Peyer's patch (tissue), 4 donors: ENCODE measurements around the gene NRROS. TPM values are rescaled to one million over a fixed set of nuclear protein-coding genes. Genes with fewer than 3 reads are reported as not detected.

Experiments
- DNase-seq, 3 donors: peaks; one replicate each; pipeline ENCODE4 v3.0.0-alpha.2; 2017 to 2019
- H3K27ac ChIP-seq, 4 donors: fragments of 200-600 bp; sonication (generic); one replicate each; pipeline ENCODE4 v1.5.1; 2016 to 2019
- H3K27me3 ChIP-seq, 2 donors: fragments of 200-600 bp; sonication (generic); one replicate each; pipeline ENCODE4 v1.5.1; 2019
- H3K36me3 ChIP-seq, 3 donors: fragments of 200-600 bp; sonication (generic); one replicate each; pipeline ENCODE4 v1.5.1; 2016 to 2019
- H3K4me1 ChIP-seq, 4 donors: fragments of 200-600 bp; sonication (generic); one replicate each; pipeline ENCODE4 v1.5.1; 2016 to 2019
- H3K4me3 ChIP-seq, 4 donors: fragments of 200-600 bp; sonication (generic); 1 replicate in 3 of 4; 2 replicates in 1 of 4; pipeline ENCODE4 v1.5.1; 2016 to 2019; ENCODE audit warnings: mild to moderate bottlenecking in 1 of 4
- H3K9me3 ChIP-seq, 4 donors: fragments of 200-600 bp; sonication (generic); one replicate each; pipeline ENCODE4 v1.5.1; 2016 to 2019; ENCODE audit warnings: mild to moderate bottlenecking in 1 of 4
- CTCF ChIP-seq, 6 experiments: fragments of 450-650 bp in 4 of 6; fragments of 200-600 bp in 2 of 6; sonication (generic) in 1 of 6; IDR thresholded peaks; one replicate each; pipeline ENCODE4 v1.5.1; 2017 to 2019; ENCODE audit warnings: antibody characterized with exemption in 6 of 6, mild to moderate bottlenecking in 3 of 6, moderate library complexity in 1 of 6
- POLR2A ChIP-seq, 2 donors: fragments of 450-650 bp; IDR thresholded peaks; one replicate each; pipeline ENCODE4 v1.5.1; 2017; ENCODE audit warnings: antibody characterized with exemption in 2 of 2, mild to moderate bottlenecking in 2 of 2, moderate library complexity in 2 of 2
- total RNA-seq, 4 donors: library from RNA; depleted of rRNA; stranded (reverse); fragments of >200 nt; gene quantifications; one replicate each; pipeline ENCODE4 v1.1.0, GENCODE V29; 2016

NRROS gene
- total RNA-seq, 4 donors from 2014 or later, result 0.70 to 10.7 (median 2.8) TPM

GRCh38 chr3:196625331-196625730 lies 14.2 kb upstream of the NRROS start:
- no peaks in the 10 kb centered on the region for H3K9me3 ChIP-seq
- no peak overlapping the region for H3K4me3 ChIP-seq
- no peak for TF ChIP-seq CTCF (IDR thresholded peaks at IDR 0.05)
- TF ChIP-seq POLR2A (IDR thresholded peaks at IDR 0.05), result no peak
- H3K4me1 ChIP-seq, result peaks cover 0 to 4% (median under 1%) of the 10 kb centered on the region in 4 donors
- no peak overlapping the region for H3K27ac ChIP-seq
- H3K36me3 ChIP-seq, result no peaks in the 10 kb centered on the region
- no peaks in the 10 kb centered on the region for H3K27me3 ChIP-seq
- no peak for DNase-seq

DNA sequence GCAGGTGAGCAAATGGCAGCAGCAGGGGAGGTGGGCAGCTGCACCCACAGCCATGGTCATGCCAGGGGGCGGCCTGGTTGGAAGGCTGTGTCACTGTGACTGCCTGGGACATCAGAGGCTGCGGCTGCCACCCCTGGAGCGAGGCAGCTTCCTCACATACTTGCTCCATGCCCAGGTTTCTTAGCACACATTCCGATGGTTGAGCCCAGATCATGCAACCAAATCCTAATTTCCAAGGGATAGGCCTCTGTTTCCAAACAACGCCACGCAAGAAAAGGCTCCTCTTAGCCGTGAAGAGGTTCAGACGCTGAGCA lies 11.6 kb upstream of the NRROS start:
- Histone ChIP-seq H3K4me1 (peaks cover 0 to 6% (median 0%) of the 10 kb centered on the region in 4 donors), H3K9me3 (no peaks in the 10 kb centered on the region), H3K27me3 (no peaks in the 10 kb centered on the region), H3K4me3 (no peak overlapping the region), H3K27ac (no peak overlapping the region), H3K36me3 (no peaks in the 10 kb centered on the region)
- DNase-seq, result no peak
- no peak for TF ChIP-seq POLR2A (IDR thresholded peaks at IDR 0.05)
- no peak for TF ChIP-seq CTCF (IDR thresholded peaks at IDR 0.05)

- TF ChIP-seq CTCF (IDR thresholded peaks at IDR 0.05) (no peak), POLR2A (IDR thresholded peaks at IDR 0.05) (no peak)
- Histone ChIP-seq H3K27me3 (no peaks in the 10 kb centered on the region), H3K9me3 (no peaks in the 10 kb centered on the region), H3K36me3 (no peaks in the 10 kb centered on the region), H3K4me3 (no peak overlapping the region), H3K4me1 (peaks cover 0 to 17% (median 2%) of the 10 kb centered on the region in 4 donors), H3K27ac (no peak overlapping the region)
- DNase-seq, result no peak
These were observed 10.3 kb upstream of the NRROS start for GRCh38 chr3:196629228-196629627.

GRCh38 chr3:196631682-196632045 lies 7.8 kb upstream of the NRROS start:
- H3K36me3 ChIP-seq, result no peaks in the 10 kb centered on the region
- TF ChIP-seq POLR2A (IDR thresholded peaks at IDR 0.05) (no peak), CTCF (IDR thresholded peaks at IDR 0.05) (no peak)

DNA sequence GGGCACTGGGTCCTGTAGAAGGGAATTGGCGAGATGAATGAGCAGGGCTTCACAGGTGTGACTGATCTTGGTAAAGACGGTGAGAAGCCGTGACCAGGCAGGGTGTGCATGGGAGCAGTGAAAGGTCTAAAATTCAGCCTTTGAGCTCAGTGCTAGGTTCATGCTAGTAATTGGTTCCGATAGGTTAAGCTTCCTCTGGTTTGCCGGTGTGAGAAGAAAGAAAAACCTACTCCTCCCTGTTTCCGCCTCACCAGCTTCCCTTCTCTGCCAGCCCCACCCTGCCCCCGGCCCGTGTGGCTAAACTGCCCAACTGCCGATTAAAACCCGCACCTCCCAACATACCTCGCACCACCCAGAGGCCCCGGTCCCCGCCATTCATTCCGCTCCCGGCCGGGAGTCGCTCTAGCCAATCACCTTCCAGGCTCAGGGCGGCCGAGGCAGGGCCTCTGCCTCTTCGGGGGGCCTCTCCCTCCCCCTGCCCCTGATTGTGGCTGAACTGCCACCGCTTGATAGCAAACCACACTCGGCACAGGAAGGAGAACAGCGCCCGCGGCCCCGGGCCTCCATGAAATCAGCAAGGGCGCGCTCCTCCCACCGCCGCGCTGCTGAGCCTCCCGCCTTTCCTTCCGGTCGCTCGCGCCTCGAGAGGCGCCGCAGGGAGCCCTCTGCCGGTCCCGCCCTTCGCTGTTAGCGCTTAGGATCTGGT lies 7.3 kb upstream of the NRROS start:
- H3K4me1 ChIP-seq, result peaks cover 0 to 17% (median 2%) of the 10 kb centered on the region in 4 donors
- peak overlapping the region; percentile 84 to 93 (median 92) for H3K27ac ChIP-seq
- DNase-seq, result peak; percentile 87 to 95 (median 89)
- no peaks in the 10 kb centered on the region for H3K27me3 ChIP-seq
- H3K4me3 ChIP-seq, result peak overlapping the region; percentile 52 to 91 (median 72)
- H3K36me3 ChIP-seq, result no peaks in the 10 kb centered on the region
- no peaks in the 10 kb centered on the region for H3K9me3 ChIP-seq
- peak; percentile 36 to 55 for TF ChIP-seq POLR2A (IDR thresholded peaks at IDR 0.05)
- peak in 1 of 6 experiments; percentile 36 for TF ChIP-seq CTCF (IDR thresholded peaks at IDR 0.05)

More at GRCh38 chr3:196631682-196632045, 7.8 kb upstream of the NRROS start:
- H3K27ac ChIP-seq, result peak overlapping the region; percentile 84 to 93 (median 92)
- no peaks in the 10 kb centered on the region for H3K9me3 ChIP-seq
- H3K4me3 ChIP-seq, result peak overlapping the region; percentile 52 to 91 (median 72)
- peaks cover 0 to 17% (median 2%) of the 10 kb centered on the region in 4 donors for H3K4me1 ChIP-seq
- H3K27me3 ChIP-seq, result no peaks in the 10 kb centered on the region
- DNase-seq, result no peak
